GM19468 (cell line): ENCODE data around the gene GCK.

Source experiments
- ATAC-seq: cut with Tn5 transposase; IDR thresholded peaks from one replicate; pipeline ENCODE4 v1.9.1; 2021; ENCODE audit warnings: mild to moderate bottlenecking, moderate library complexity, moderate number of reproducible peaks; ENCODE audit not compliant: unreplicated experiment; ENCODE audit errors: extremely low read depth

Gene GCK

GRCh38 chr7:44158873-44159631, 30.2 kb downstream of the GCK start:
- no peak for ATAC-seq

GRCh38 chr7:44158096-44158872, 31.0 kb downstream of the GCK start:
- no peak for ATAC-seq

DNA sequence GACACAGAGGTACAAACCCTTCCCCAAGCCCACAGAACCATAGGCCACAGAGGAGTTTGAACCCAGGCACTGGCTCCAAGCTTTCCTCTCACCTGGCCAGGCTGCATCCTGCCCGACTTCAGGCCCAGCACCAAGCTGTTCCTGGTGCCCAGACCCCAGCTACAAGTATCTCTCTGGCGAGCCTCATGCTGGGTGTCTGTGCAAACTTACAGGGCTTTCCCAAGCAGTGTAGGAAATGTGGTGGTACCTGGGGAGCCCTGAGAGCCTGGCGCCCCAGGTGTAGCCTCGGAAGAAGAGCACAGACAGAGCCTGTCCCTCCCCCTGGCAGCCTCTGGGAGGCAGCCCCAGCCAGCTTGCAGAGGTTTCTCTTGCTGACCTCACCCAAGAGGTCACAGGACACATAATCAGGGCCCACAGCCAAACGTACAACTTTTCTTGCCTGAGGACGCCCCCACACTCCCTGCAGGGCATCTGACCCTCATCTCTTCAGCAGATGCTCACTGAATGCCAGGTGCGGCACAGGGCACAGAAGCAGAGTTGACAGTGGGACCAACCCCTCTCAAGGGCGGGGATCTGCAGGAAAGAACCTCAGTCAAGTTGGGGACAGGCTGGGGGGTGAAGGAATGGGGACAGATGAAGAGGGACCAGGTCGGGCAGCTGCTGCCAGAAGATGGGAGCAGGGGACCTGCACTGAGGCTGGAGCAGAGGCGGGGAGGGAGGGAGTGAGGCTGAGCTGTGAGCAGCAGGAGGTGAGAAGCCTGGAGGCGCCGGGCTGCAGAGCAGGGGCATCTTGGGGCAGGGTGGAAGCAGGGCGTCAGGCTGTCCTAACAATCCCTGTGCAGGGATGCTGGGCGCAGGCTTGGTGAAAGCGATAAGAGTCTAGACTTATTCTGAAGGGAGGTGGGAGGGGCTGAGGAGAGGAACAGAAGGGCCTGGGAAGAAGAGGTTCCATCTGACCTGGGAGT, 31.8 kb downstream of the GCK start:
- no peak for ATAC-seq

DNA sequence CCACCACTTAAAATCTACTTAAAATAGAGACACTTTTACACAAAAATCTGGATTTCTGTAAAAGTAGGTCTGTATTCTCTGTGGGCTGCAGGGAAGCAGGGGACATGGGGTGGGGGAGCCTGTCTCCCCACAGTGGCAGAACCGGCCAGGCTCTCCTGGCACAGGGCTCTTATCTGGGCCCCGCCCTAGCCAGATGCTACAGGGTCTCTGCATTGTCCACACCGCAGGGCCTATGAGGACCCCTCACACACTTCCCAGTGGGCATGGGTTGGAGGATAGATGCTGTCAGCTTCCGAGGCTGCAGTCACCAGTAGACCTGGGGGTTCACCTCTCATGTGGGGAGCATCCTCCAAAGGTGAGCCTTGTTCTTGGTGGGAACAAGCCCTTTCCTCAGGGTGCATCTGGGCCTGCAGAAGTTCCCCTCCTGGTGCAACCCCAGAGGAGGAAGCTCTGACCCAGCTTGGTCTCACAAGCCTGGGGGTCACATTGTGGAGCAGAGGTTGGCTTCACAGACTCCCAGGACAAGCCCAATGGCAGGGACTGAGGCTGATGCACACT, 32.7 kb downstream of the GCK start:
- no peak for ATAC-seq

GRCh38 chr7:44155191-44156185, 33.8 kb downstream of the GCK start:
- ATAC-seq = no peak

GRCh38 chr7:44154703-44155102, 34.5 kb downstream of the GCK start:
- no peak for ATAC-seq

DNA sequence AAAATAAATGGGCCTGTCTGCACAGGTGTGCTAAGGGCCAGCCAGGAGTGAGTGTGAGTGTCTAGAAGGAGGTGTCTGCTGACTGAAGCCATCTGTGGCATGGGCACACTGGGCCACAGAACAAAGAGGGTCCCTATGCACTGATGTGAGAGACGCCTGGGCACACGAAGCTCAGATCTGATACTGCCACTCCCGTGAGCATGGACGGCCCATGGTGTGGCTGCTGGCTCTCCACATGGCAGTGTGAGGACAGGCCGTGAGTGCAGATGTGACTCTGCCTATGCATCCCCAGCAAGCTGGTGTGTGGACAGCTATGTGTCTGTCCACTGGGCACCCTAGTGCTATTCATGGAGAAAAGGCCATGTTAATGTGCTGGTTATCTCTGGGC, 35.3 kb downstream of the GCK start:
- no peak for ATAC-seq

DNA sequence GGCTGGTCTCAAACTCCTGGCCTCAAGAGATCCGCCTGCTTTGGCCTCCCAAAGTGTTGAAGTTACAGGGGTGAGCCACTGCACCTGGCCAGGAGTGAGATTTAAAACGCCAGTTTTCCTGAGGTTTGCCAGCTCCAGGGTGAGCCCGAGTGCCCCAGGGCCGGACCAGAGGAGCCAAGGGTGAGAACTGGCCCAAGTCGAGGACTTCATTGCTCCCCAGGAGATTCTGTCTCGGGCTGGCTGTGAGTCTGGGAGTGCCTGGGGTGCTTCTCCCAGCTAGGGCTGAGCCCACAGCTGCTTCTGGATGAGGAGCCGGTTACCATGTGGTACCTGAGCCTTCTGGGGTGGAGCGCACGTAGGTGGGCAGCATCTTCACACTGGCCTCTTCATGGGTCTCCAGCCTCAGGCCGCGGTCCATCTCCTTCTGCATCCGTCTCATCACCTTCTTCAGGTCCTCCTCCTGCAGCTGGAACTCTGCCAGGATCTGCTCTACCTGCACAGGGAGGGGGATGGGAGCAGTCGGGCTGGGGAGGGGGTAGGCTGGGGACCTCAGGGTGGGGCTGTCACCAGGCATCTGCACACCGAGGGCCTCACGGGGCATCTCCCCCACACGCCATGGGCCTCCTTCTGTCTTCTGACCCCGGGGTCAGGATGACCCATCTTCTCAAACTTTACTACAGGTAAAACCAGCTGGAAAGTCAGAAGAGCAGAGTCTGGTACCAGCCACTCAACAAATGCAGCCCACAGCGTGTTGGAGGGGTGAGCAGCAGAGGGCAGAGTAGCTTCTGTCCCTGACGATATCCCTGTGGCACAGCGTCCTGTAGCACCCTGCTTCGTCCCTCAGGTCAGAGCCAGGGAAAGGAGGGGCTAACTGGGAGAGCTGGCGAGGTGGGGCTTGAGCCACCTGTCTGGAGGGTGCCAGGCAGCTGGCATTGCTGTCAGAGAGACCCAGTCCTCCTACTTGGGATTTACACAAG, 36.0 kb downstream of the GCK start:
- ATAC-seq = no peak

DNA sequence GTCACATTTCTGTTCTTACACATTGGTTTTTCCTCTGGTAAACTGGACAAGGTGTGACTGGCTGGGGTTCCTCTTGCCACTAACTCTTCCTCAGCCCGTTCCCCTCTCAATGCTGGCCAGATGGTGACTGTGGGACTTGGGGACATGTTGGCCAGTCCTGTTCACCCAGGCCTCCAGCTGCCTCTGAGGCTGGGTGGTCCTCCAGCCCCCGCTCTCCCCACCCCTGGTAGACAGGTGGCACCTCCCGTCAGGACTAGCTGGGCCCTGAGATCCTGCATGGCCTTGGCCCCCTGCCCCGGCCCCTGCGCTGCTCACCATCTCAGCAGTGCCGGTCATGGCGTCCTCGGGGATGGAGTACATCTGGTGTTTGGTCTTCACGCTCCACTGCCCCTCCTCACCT, 37.3 kb downstream of the GCK start:
- ATAC-seq = no peak

DNA sequence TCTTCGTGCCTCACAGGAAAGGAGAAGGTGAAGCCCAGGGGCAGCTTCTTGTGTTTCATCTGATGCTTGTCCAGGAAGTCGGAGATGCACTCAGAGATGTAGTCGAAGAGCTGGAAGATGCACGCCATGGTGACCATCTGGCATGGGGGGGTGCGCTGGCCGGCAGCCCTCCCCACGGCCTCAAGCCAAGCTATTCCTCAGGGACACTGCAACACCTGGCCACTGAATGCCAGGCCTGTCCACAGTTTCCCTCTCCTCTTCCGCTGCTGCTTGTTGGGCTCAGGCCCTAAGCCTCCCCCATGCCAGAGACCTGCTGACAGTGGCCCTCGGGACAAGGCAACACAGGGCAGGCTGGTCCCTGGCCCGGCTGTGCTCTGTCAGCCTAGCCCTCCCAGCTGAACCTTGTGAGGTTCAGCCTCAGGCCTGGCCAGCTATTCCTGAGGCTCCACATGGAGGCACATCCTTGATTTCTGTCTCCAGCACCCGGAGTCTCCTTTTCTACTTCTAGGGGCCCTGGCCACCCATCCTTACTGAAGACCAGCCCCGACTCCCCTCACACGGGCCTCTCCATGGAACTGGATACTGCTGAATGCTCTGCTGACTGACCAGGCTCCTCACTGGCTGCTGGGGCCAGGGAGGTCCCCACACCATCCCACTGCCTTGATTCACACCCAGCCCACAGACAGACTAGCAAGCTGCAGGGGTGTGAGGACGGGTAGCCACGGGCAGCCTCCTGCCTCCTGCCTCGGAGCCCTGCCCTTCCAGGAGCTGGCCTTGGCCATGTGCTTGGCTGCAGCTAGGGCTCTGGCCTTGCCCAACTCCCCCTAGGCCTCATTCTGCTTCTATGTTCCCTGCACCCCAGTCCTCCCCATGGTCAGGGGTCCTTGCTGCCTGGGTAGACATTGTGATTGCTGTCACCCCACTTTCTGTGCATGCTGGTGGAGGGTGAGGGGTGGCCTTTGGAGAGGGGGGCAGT, 38.0 kb downstream of the GCK start:
- ATAC-seq = no peak

DNA sequence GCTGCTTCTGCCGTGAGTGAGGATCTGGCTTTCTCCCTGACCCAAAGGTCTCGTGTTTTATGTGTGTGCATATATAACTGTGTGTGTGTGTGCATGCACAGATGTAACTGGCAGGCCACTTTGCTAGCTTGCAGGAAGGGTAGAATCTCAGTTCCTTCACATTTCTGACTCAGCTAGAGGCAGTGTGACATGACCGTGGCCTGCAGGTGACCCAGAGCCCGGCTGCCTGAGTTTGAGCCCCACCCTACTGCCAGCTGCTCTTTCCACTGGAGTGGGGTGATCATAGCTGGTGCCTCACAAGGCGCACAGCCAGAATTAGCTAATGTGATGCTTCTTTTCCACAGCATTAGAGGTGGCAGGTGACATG, 38.8 kb downstream of the GCK start:
- no peak for ATAC-seq

DNA sequence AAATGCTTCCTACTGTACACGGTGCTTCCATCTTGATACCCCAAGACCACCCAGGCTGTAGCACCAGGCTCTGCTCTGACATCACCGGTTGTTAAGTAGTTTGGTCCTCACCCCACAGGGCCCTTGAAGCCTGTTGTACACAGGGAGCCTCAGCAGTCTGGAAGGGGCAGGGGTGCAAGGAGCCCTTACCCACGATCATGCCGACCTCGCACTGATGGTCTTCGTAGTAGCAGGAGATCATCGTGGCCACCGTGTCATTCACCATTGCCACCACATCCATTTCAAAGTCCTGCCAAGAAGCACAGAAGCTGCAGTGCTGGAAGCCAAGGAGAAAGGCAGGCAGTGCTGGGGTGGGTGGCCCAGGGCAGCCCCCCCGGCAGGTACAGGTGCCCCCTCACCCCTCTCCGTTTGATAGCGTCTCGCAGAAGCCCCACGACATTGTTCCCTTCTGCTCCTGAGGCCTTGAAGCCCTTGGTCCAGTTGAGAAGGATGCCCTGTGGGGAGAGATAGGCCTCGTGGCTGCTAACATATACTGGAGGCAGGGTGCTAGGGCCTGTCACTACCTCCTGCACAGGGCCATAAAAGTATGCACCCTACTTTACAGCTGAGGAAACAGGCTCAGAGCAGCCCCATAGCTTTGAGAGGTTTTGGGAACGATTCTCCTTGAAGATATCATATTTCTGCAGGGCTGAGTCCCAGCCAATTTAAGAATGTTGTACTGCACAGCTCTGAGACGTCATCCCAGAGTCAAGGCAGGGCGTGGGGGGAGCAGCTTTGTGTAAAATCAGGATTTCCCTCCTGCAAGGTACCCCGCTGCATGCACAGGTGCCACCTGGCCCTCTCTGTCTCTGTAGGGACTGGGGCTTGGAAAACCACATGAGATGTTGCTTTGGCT, 39.4 kb downstream of the GCK start:
- ATAC-seq = no peak

DNA sequence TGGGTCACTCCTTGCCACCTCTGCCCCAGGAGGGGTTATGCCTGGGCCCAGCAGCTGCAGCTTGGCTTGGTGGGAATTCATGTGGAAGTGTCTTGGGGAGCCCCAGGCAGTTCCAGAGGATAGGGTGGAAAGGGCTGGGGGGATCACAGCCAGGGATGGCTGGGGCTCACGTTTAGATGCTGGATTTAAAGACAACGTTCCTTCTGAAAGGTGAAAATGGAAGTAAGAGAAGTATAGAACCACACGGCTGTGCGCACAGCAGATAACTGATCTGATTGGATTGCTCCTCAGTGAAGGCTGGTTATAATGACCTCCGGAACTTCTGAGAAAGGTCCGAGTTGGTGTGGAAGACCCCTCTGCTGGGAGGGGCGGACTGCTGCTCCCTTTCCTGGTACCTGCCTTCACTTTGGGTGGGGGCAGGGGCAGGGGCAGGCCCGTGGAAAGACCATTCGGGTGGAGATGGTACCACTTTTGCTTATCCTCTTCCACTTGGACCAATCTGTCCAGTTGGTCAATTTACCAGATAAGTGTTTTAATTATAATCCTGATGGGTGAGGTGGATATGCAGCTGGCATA, 40.2 kb downstream of the GCK start:
- no peak for ATAC-seq

DNA sequence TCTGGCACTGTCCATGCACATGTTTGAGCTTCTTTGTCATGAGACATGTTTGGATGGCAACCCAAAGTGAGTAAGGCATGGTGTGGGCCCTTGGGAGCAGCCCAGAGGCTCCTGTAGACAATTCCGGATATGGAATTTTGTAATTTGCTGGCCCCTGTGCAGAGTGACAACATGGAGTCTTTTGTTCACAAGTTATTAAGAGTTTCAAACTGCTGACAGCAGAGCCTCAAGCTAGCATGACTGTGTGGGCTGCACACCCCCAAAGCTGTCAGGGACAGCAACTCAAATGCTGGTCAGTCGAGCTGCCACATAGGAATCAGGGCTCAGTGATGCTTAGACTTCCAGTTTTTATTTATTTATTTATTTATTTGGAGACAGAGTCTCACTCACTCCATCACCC, 41.1 kb downstream of the GCK start:
- no peak for ATAC-seq
